CD8-positive, alpha-beta memory T cell (primary cell): ENCODE measurements around the gene FAAP20. TPM values are rescaled to one million over a fixed set of nuclear protein-coding genes. Genes with fewer than 3 reads are reported as not detected.

Source experiments
- CTCF ChIA-PET: fragments of 350-600 bp; sonication (Branson Sonifier 250); formaldehyde crosslinking; loops from one replicate; lab custom pipeline; 2021; ENCODE audit warnings: antibody characterized with exemption; lab: Charles Lee
- POLR2A ChIA-PET: fragments of 350-600 bp; sonication (Branson Sonifier 250); formaldehyde crosslinking; loops from one replicate; lab custom pipeline; 2021; ENCODE audit warnings: antibody characterized with exemption; lab: Charles Lee
- DNase-seq, 5 donors: peaks; one replicate each; pipeline versions ENCODE4 v3.0.0 to v3.0.0-alpha.2; 2020 to 2022; ENCODE audit warnings: mixed read lengths in 1 of 5
- H3K27ac ChIP-seq: one replicate; pipeline ENCODE4 v1.7.0; 2013; ENCODE audit warnings: low read depth, mild to moderate bottlenecking, low read length, moderate library complexity
- H3K27me3 ChIP-seq: 2 replicates; pipeline ENCODE4 v1.7.0; 2013; ENCODE audit warnings: low read length, mild to moderate bottlenecking; ENCODE audit not compliant: insufficient read depth, poor library complexity, severe bottlenecking
- H3K36me3 ChIP-seq: 2 replicates; pipeline ENCODE4 v1.7.0; 2013; ENCODE audit warnings: mild to moderate bottlenecking, low read length, moderate library complexity; ENCODE audit not compliant: insufficient read depth
- H3K4me1 ChIP-seq: 2 replicates; pipeline ENCODE4 v1.7.0; 2013; ENCODE audit warnings: mild to moderate bottlenecking, low read length, moderate library complexity; ENCODE audit not compliant: insufficient read depth
- H3K4me3 ChIP-seq: 2 replicates; pipeline ENCODE4 v1.7.0; 2013; ENCODE audit warnings: mild to moderate bottlenecking, low read length
- H3K9me3 ChIP-seq: 2 replicates; pipeline ENCODE4 v1.7.0; 2013; ENCODE audit warnings: mild to moderate bottlenecking, low read length
- H3K27ac Mint-ChIP-seq, 8 donors: one replicate each; pipeline ENCODE4 v1.8.0; 2020 to 2021; ENCODE audit warnings: mixed read lengths in 8 of 8, mild to moderate bottlenecking in 6 of 8, inconsistent platforms in 3 of 8, moderate library complexity in 3 of 8
- H3K27me3 Mint-ChIP-seq, 2 donors: one replicate each; pipeline ENCODE4 v1.8.0; 2020 to 2021; ENCODE audit warnings: mixed read lengths in 2 of 2, mild to moderate bottlenecking in 1 of 2, moderate library complexity in 1 of 2
- H3K36me3 Mint-ChIP-seq, 3 donors: one replicate each; pipeline ENCODE4 v1.8.0; 2020 to 2021; ENCODE audit warnings: mixed read lengths in 3 of 3, inconsistent platforms in 1 of 3, mild to moderate bottlenecking in 1 of 3
- H3K4me1 Mint-ChIP-seq, 3 donors: one replicate each; pipeline ENCODE4 v1.8.0; 2020 to 2021; ENCODE audit warnings: mixed read lengths in 3 of 3, inconsistent platforms in 1 of 3, mild to moderate bottlenecking in 1 of 3
- H3K4me3 Mint-ChIP-seq, 7 donors: one replicate each; pipeline ENCODE4 v1.8.0; 2020 to 2021; ENCODE audit warnings: mixed read lengths in 7 of 7, mild to moderate bottlenecking in 6 of 7, moderate library complexity in 4 of 7, inconsistent platforms in 2 of 7
- H3K9me3 Mint-ChIP-seq, 5 donors: one replicate each; pipeline ENCODE4 v1.8.0; 2020 to 2022; ENCODE audit warnings: mixed read lengths in 5 of 5, mild to moderate bottlenecking in 3 of 5, moderate library complexity in 2 of 5, inconsistent platforms in 1 of 5
- polyA plus RNA-seq: library from polyadenylated mRNA; unstranded; fragments of 300-500 nt; fragmentation: Illumina TruSeq; gene quantifications from one replicate; pipeline ENCODE4 v1.2.3, GENCODE V29; 2021
- total RNA-seq, 2 experiments: library from RNA; stranded (reverse); gene quantifications; one replicate each; pipeline ENCODE4 v1.2.3, GENCODE V29; 2021

The FAAP20 gene
- total and polyA plus RNA-seq, 3 experiments from 2014 or later: 65.0 to 72.5 (median 66.4) TPM

- Mint-ChIP-seq H3K9me3 (no peaks in the 10 kb centered on the region), H3K4me3 (no peak overlapping the region), H3K36me3 (peaks cover 0 to 51% (median 1%) of the 10 kb centered on the region in 3 donors), H3K27me3 (no peaks in the 10 kb centered on the region), H3K4me1 (peaks cover 0 to 12% (median 9%) of the 10 kb centered on the region in 3 donors), H3K27ac (peak overlapping the region in 2 of 8 donors; percentile 36 to 54)
- H3K9me3 ChIP-seq: no peaks in the 10 kb centered on the region
- no peaks in the 10 kb centered on the region for H3K36me3 ChIP-seq
- H3K27ac ChIP-seq: peak overlapping the region; percentile 47
- DNase-seq: no peak
- POLR2A ChIA-PET: no interaction called here
- H3K27me3 ChIP-seq: no peaks in the 10 kb centered on the region
- peaks cover 6% of the 10 kb centered on the region for H3K4me1 ChIP-seq
- CTCF ChIA-PET: interaction anchor here (0.6 to 2.2 kb wide), 4 partner anchors 19 to 43 kb away, joined by 3 to 21 read pairs (median 5); partner anchors contain the start of gene FAAP20
- no peak overlapping the region for H3K4me3 ChIP-seq
These were observed 18.7 kb downstream of the FAAP20 start for GRCh38 chr1:2175681-2176454.

GRCh38 chr1:2175055-2175414 is 19.5 kb downstream of the FAAP20 start:
- Mint-ChIP-seq H3K4me3 (no peak overlapping the region), H3K4me1 (peaks cover 0 to 12% (median 9%) of the 10 kb centered on the region in 3 donors), H3K9me3 (no peaks in the 10 kb centered on the region), H3K36me3 (peaks cover 0 to 49% (median 5%) of the 10 kb centered on the region in 3 donors), H3K27me3 (no peaks in the 10 kb centered on the region), H3K27ac (peak overlapping the region in 2 of 8 donors; percentile 15 to 47)
- H3K27me3 ChIP-seq: no peaks in the 10 kb centered on the region
- no peak overlapping the region for H3K27ac ChIP-seq
- POLR2A ChIA-PET: interaction anchor here (0.6 to 1.8 kb wide), 2 partner anchors 26 to 404 kb away, joined by 6 to 7 read pairs; no protein-coding TSS in a partner anchor
- CTCF ChIA-PET: interaction anchor here (0.6 to 2.2 kb wide), 18 partner anchors 10 to 183 kb away, joined by 3 to 21 read pairs (median 4); no protein-coding TSS in a partner anchor
- DNase-seq: no peak
- no peak overlapping the region for H3K4me3 ChIP-seq
- peaks cover 6% of the 10 kb centered on the region for H3K4me1 ChIP-seq
- H3K9me3 ChIP-seq: no peaks in the 10 kb centered on the region
- H3K36me3 ChIP-seq: no peaks in the 10 kb centered on the region

- H3K27me3 Mint-ChIP-seq: no peaks in the 10 kb centered on the region
- Histone ChIP-seq H3K9me3 (no peaks in the 10 kb centered on the region), H3K36me3 (no peaks in the 10 kb centered on the region), H3K27me3 (no peaks in the 10 kb centered on the region), H3K4me1 (peaks cover 6% of the 10 kb centered on the region), H3K4me3 (no peak overlapping the region), H3K27ac (no peak overlapping the region)
- peaks cover 0 to 12% (median 9%) of the 10 kb centered on the region in 3 donors for H3K4me1 Mint-ChIP-seq
- CTCF ChIA-PET: interaction anchor here (0.6 to 2.2 kb wide), 23 partner anchors 10 to 207 kb away, joined by 3 to 21 read pairs (median 4); no protein-coding TSS in a partner anchor
- H3K27ac Mint-ChIP-seq: peak overlapping the region in 2 of 8 donors; percentile 15 to 47
- peak in 2 of 5 donors; percentile 17 to 24 for DNase-seq
- POLR2A ChIA-PET: interaction anchor here (0.6 to 1.8 kb wide), 2 partner anchors 26 to 405 kb away, joined by 6 to 7 read pairs; no protein-coding TSS in a partner anchor
- H3K4me3 Mint-ChIP-seq: peak overlapping the region in 1 of 7 donors; percentile 29
- H3K36me3 Mint-ChIP-seq: peaks cover 0 to 45% (median 5%) of the 10 kb centered on the region in 3 donors
- no peaks in the 10 kb centered on the region for H3K9me3 Mint-ChIP-seq
These were observed 20.1 kb downstream of the FAAP20 start for GRCh38 chr1:2174348-2175054.

- H3K36me3 Mint-ChIP-seq: peaks cover 0 to 42% (median 5%) of the 10 kb centered on the region in 3 donors
- Histone ChIP-seq H3K27me3 (no peaks in the 10 kb centered on the region), H3K4me3 (no peak overlapping the region), H3K9me3 (no peaks in the 10 kb centered on the region), H3K4me1 (peaks cover 6% of the 10 kb centered on the region), H3K36me3 (no peaks in the 10 kb centered on the region), H3K27ac (no peak overlapping the region)
- no peaks in the 10 kb centered on the region for H3K9me3 Mint-ChIP-seq
- peak overlapping the region in 1 of 8 donors; percentile 15 for H3K27ac Mint-ChIP-seq
- peaks cover 0 to 12% (median 9%) of the 10 kb centered on the region in 3 donors for H3K4me1 Mint-ChIP-seq
- ChIA-PET CTCF (interaction anchor here (0.8 to 2.2 kb wide), 18 partner anchors 9 to 208 kb away, joined by 3 to 21 read pairs (median 4); no protein-coding TSS in a partner anchor), POLR2A (interaction anchor here (1.8 kb wide), 1 partner anchor 25 kb away, joined by 6 read pairs; no protein-coding TSS in a partner anchor)
- H3K4me3 Mint-ChIP-seq: no peak overlapping the region
- DNase-seq: no peak
- no peaks in the 10 kb centered on the region for H3K27me3 Mint-ChIP-seq
These were observed 20.8 kb downstream of the FAAP20 start for GRCh38 chr1:2173546-2174347.

GRCh38 chr1:2172551-2173146 is 21.9 kb downstream of the FAAP20 start:
- Mint-ChIP-seq H3K4me1 (peaks cover 0 to 12% (median 7%) of the 10 kb centered on the region in 3 donors), H3K9me3 (no peaks in the 10 kb centered on the region), H3K27me3 (no peaks in the 10 kb centered on the region), H3K4me3 (no peak overlapping the region), H3K36me3 (peaks cover 0 to 42% (median 8%) of the 10 kb centered on the region in 3 donors), H3K27ac (peak overlapping the region in 2 of 8 donors; percentile 33 to 82)
- Histone ChIP-seq H3K27ac (no peak overlapping the region), H3K4me1 (peaks cover 6% of the 10 kb centered on the region), H3K27me3 (no peaks in the 10 kb centered on the region), H3K36me3 (no peaks in the 10 kb centered on the region), H3K9me3 (no peaks in the 10 kb centered on the region), H3K4me3 (no peak overlapping the region)
- POLR2A ChIA-PET: no interaction called here
- CTCF ChIA-PET: no interaction called here
- DNase-seq: no peak

- Histone ChIP-seq H3K4me1 (peaks cover 6% of the 10 kb centered on the region), H3K9me3 (no peaks in the 10 kb centered on the region), H3K4me3 (no peak overlapping the region), H3K36me3 (no peaks in the 10 kb centered on the region), H3K27me3 (no peaks in the 10 kb centered on the region), H3K27ac (no peak overlapping the region)
- Mint-ChIP-seq H3K4me1 (peaks cover 0 to 12% (median 7%) of the 10 kb centered on the region in 3 donors), H3K4me3 (no peak overlapping the region), H3K27ac (no peak overlapping the region), H3K9me3 (no peaks in the 10 kb centered on the region), H3K36me3 (peaks cover 0 to 38% (median 10%) of the 10 kb centered on the region in 3 donors), H3K27me3 (no peaks in the 10 kb centered on the region)
- POLR2A ChIA-PET: no interaction called here
- no peak for DNase-seq
- CTCF ChIA-PET: no interaction called here
These were observed 22.6 kb downstream of the FAAP20 start for GRCh38 chr1:2172012-2172411.

- no peaks in the 10 kb centered on the region for H3K36me3 ChIP-seq
- Mint-ChIP-seq H3K27ac (peak overlapping the region in 3 of 8 donors; percentile 15 to 51 (median 23)), H3K9me3 (no peaks in the 10 kb centered on the region), H3K27me3 (no peaks in the 10 kb centered on the region), H3K4me3 (no peak overlapping the region), H3K36me3 (peaks cover 0 to 30% (median 9%) of the 10 kb centered on the region in 3 donors), H3K4me1 (peaks cover 0 to 12% (median 7%) of the 10 kb centered on the region in 3 donors)
- no peaks in the 10 kb centered on the region for H3K9me3 ChIP-seq
- H3K4me3 ChIP-seq: no peak overlapping the region
- H3K27me3 ChIP-seq: no peaks in the 10 kb centered on the region
- no peak for DNase-seq
- H3K27ac ChIP-seq: no peak overlapping the region
- H3K4me1 ChIP-seq: peaks cover 6% of the 10 kb centered on the region
- ChIA-PET POLR2A (no interaction called here), CTCF (no interaction called here)
These were observed 24.4 kb downstream of the FAAP20 start for GRCh38 chr1:2170211-2170610.
